MCF 10A (cell line): ENCODE data around the gene STK10. TPM values are rescaled to one million over a fixed set of nuclear protein-coding genes. Genes with fewer than 3 reads are reported as not detected.
"Not testable (repeated sequence)": the region's sequence is repeated elsewhere in the genome, so short reads cannot be mapped to it uniquely, and the experiment has no call there.

Source experiments
- BruUV-seq: library from RNA; stranded (reverse); fragments of 400-500 nt; replicated peaks from 2 replicates; lab custom pipeline; 2021; lab: Mats Ljungman, UMichigan
- CTCF ChIA-PET: fragments of 300-600 bp; sonication (Branson Sonifier 250); formaldehyde crosslinking; extraction: SDS; loops from one replicate; lab custom pipeline; 2021; ENCODE audit warnings: antibody characterized with exemption, inconsistent platforms; lab: Yijun Ruan, JAX
- POLR2A ChIA-PET: fragments of 300-600, 350-650 bp; sonication (Branson Sonifier 250); formaldehyde crosslinking; extraction: SDS; loops from one replicate; lab custom pipeline; 2020; ENCODE audit warnings: antibody characterized with exemption, inconsistent platforms; lab: Yijun Ruan, JAX
- DNase-seq: peaks from one replicate; pipeline ENCODE4 v3.0.0-alpha.2; 2018; ENCODE audit not compliant: unreplicated experiment
- H3K27ac Mint-ChIP-seq: one replicate; pipeline ENCODE4 v1.8.0; 2022; ENCODE audit warnings: mild to moderate bottlenecking, low read depth, mixed read lengths; ENCODE audit not compliant: unreplicated experiment
- H3K27me3 Mint-ChIP-seq: one replicate; pipeline ENCODE4 v1.8.0; 2022; ENCODE audit warnings: mixed read lengths; ENCODE audit not compliant: insufficient read depth, unreplicated experiment
- H3K36me3 Mint-ChIP-seq: one replicate; pipeline ENCODE4 v1.8.0; 2022; ENCODE audit warnings: mild to moderate bottlenecking, moderate library complexity, mixed read lengths; ENCODE audit not compliant: insufficient read depth, unreplicated experiment
- H3K4me1 Mint-ChIP-seq: one replicate; pipeline ENCODE4 v1.8.0; 2022; ENCODE audit warnings: mixed read lengths; ENCODE audit not compliant: insufficient read depth, unreplicated experiment
- H3K4me3 Mint-ChIP-seq: one replicate; pipeline ENCODE4 v1.8.0; 2022; ENCODE audit warnings: mild to moderate bottlenecking, moderate library complexity, mixed read lengths; ENCODE audit not compliant: unreplicated experiment
- H3K9me3 Mint-ChIP-seq: one replicate; pipeline ENCODE4 v1.8.0; 2022; ENCODE audit warnings: mixed read lengths; ENCODE audit not compliant: unreplicated experiment
- intact Hi-C: fragments of 100-400 bp; cut with micrococcal nuclease; formaldehyde crosslinking; loops from 2 replicates; pipeline ENCODE4 v1.14.1; 2022
- total RNA-seq: library from RNA; stranded (reverse); gene quantifications from 2 replicates; pipeline ENCODE4 v1.2.3, GENCODE V29; 2022
- TF ChIP-seq, protein P1 (sequence below): fragments of 200-600 bp; IDR thresholded peaks from one replicate; pipeline ENCODE4 v1.8.0; 2022; ENCODE audit warnings: antibody characterized with exemption, mild to moderate bottlenecking; ENCODE audit not compliant: unreplicated experiment

The STK10 gene
- total RNA-seq, 1 experiment from 2014 or later = 46.5 TPM

DNA sequence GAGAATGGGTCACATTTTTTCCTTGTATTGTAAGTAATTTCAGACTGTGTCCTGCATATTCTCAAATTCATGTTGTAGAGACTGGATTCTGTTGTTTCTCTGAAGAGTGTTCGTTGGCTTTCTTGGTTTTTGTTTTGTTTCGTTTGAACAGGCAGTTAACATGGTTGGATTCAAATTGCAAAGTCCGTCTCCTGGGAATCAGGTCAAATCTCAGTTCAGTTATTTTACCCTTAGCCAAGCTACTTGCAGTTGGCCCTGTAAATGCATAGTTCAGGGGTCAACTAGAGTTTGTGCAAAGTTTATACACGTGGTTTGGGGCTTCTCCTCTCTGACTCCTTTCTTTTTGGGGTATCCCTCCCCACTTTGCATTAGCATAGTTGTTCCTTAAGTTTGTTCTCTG lies 159.9 kb downstream of the STK10 start:
- no peaks in the 10 kb centered on the region for H3K27me3 Mint-ChIP-seq
- TF ChIP-seq, protein P1, sequence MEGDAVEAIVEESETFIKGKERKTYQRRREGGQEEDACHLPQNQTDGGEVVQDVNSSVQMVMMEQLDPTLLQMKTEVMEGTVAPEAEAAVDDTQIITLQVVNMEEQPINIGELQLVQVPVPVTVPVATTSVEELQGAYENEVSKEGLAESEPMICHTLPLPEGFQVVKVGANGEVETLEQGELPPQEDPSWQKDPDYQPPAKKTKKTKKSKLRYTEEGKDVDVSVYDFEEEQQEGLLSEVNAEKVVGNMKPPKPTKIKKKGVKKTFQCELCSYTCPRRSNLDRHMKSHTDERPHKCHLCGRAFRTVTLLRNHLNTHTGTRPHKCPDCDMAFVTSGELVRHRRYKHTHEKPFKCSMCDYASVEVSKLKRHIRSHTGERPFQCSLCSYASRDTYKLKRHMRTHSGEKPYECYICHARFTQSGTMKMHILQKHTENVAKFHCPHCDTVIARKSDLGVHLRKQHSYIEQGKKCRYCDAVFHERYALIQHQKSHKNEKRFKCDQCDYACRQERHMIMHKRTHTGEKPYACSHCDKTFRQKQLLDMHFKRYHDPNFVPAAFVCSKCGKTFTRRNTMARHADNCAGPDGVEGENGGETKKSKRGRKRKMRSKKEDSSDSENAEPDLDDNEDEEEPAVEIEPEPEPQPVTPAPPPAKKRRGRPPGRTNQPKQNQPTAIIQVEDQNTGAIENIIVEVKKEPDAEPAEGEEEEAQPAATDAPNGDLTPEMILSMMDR = no peak
- H3K9me3 Mint-ChIP-seq = peaks cover 10% of the 10 kb centered on the region
- no peaks in the 10 kb centered on the region for H3K36me3 Mint-ChIP-seq
- no peak for DNase-seq
- intact Hi-C loops = no loop called here
- ChIA-PET CTCF (interaction anchor here (1.5 to 3.0 kb wide), 3 partner anchors 13 to 119 kb away, joined by 6 to 9 read pairs (median 6); no protein-coding TSS in a partner anchor), POLR2A (interaction anchor here (0.6 kb wide), 1 partner anchor 21 kb away, joined by 3 read pairs; the partner anchor contains the start of gene FBXW11)
- no peaks in the 10 kb centered on the region for H3K4me1 Mint-ChIP-seq
- H3K27ac Mint-ChIP-seq = no peak overlapping the region
- no TSS peak for BruUV-seq
- no peak overlapping the region for H3K4me3 Mint-ChIP-seq

DNA sequence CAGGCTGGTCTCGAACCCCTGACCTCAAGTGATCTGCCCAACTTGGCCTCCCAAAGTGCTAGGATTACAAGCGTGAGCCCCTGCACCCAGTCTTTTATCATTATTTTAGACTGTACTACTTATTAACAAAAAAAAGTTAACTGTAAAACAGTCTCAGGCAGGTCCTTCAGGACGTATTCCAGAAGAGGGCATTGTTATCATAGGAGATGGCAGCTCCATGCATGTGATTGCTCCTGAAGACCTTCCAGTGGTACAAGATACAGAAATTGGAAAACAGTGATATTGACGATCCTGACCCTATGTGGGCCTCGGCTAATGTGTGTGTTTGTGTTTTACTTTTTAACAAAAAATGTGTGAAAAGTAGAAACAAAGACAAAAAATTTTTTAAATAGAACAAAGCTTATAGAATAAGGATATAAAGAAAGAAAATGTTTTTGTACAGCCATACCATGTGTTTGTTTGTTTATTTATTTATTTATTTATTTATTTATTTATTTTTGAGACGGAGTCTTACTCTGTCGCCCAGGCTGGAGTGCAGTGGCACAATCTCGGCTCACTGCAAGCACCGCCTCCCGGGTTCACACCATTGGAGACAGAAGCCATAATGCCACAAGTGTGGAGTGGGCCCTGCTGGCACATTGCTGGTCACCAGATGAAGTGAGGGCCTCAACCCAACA lies 167.8 kb downstream of the STK10 start:
- intact Hi-C loops, H3K9me3 Mint-ChIP-seq, H3K4me1 Mint-ChIP-seq, BruUV-seq, H3K36me3 Mint-ChIP-seq, H3K4me3 Mint-ChIP-seq, DNase-seq, H3K27ac Mint-ChIP-seq, H3K27me3 Mint-ChIP-seq: not testable (repeated sequence)
- ChIA-PET POLR2A (interaction anchor here (0.6 to 3.5 kb wide), 2 partner anchors 13 to 76 kb away, joined by 3 to 17 read pairs; partner anchors contain the start of gene FBXW11), CTCF (interaction anchor here (0.6 to 3.7 kb wide), 9 partner anchors 11 to 242 kb away, joined by 3 to 25 read pairs (median 4); partner anchors contain the start of gene STK10)

DNA sequence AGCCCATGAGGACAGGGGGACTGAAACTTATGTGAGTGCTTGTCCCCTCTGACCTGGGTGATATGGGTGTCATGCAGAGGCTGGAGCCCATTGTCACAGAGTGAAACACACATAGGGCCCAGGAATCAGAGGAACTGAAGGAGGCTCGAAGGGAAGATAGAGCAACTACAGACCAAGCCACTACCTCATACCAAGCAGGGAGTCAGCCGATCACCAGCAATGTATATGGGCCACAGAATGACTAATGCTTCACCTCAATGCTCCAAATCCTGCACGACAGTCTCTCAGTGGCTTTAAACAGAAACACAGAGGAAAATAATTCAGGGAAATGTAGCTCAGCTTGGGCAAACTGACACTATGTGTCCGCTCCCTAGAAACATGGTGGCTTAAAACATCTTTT lies 172.7 kb downstream of the STK10 start:
- CTCF ChIA-PET = interaction anchor here (12.7 kb wide), 1 partner anchor 106 kb away, joined by 153 read pairs; no protein-coding TSS in a partner anchor
- TF ChIP-seq, protein P1 = no peak
- no peaks in the 10 kb centered on the region for H3K9me3 Mint-ChIP-seq
- no peaks in the 10 kb centered on the region for H3K4me1 Mint-ChIP-seq
- H3K27ac Mint-ChIP-seq = no peak overlapping the region
- no peak overlapping the region for H3K4me3 Mint-ChIP-seq
- POLR2A ChIA-PET = interaction anchor here (0.9 kb wide), 1 partner anchor 9 kb away, joined by 3 read pairs; the partner anchor contains the start of gene FBXW11
- BruUV-seq = no TSS peak
- no peaks in the 10 kb centered on the region for H3K36me3 Mint-ChIP-seq
- intact Hi-C loops = no loop called here
- DNase-seq = no peak
- no peaks in the 10 kb centered on the region for H3K27me3 Mint-ChIP-seq

DNA sequence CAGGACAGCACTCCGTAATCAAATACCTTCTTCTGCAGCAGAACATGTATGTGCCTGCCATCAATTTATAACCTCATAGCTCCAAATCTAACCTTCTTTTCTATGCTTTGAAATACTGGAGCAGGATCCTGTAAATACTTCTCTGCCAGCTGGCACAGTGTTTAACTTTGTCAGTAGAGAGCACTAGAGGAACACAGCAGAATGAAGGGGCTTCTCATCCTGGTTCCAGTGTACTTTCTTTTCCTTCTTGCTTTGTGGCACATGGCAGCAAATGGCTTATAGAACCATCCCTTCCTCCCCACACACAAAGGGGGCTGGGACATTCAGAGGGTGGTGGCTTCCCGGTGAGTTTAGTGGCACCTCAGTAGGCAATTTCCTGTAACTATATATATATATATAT lies 177.7 kb downstream of the STK10 start:
- Mint-ChIP-seq H3K27me3 (no peaks in the 10 kb centered on the region), H3K27ac (no peak overlapping the region), H3K4me3 (no peak overlapping the region), H3K9me3 (no peaks in the 10 kb centered on the region), H3K4me1 (peaks cover 20% of the 10 kb centered on the region), H3K36me3 (no peaks in the 10 kb centered on the region)
- no TSS peak for BruUV-seq
- ChIA-PET POLR2A (interaction anchor here (0.7 to 1.1 kb wide), 6 partner anchors 12 to 178 kb away, joined by 3 to 4 read pairs (median 4); partner anchors contain the start of gene STK10), CTCF (interaction anchor here (0.6 to 12.7 kb wide), 10 partner anchors 11 to 283 kb away, joined by 4 to 153 read pairs (median 8); partner anchors contain the start of gene STK10)
- DNase-seq = peak; percentile 37
- TF ChIP-seq, protein P1 = no peak
- intact Hi-C loops = no loop called here
